ENCODE results near the gene ATP13A4.

ATP13A4 gene

GRCh38 chr3:193490580-193490979 is 64.1 kb downstream of the ATP13A4 start:
- no peak for DNase-seq

- peak; percentile 67 for DNase-seq
Measured at GRCh38 chr3:193489949-193490348, 64.7 kb downstream of the ATP13A4 start.

- DNase-seq, result no peak
Measured at GRCh38 chr3:193488741-193489140, 66.0 kb downstream of the ATP13A4 start.

GRCh38 chr3:193483988-193484539 is 70.6 kb downstream of the ATP13A4 start:
- DNase-seq, result no peak

GRCh38 chr3:193481436-193481835 is 73.3 kb downstream of the ATP13A4 start:
- DNase-seq, result no peak

GRCh38 chr3:193474446-193474845 is 80.2 kb downstream of the ATP13A4 start:
- DNase-seq, result no peak

- no peak for DNase-seq
Measured at GRCh38 chr3:193470710-193471109, 84.0 kb downstream of the ATP13A4 start.

- no peak for DNase-seq
Measured at GRCh38 chr3:193465992-193466608, 88.6 kb downstream of the ATP13A4 start.

GRCh38 chr3:193464889-193465288 is 89.8 kb downstream of the ATP13A4 start:
- DNase-seq, result no peak

- no peak for DNase-seq
Measured at GRCh38 chr3:193457526-193457925, 97.2 kb downstream of the ATP13A4 start.

- no peak for DNase-seq
Measured at GRCh38 chr3:193452338-193452737, 102.4 kb downstream of the ATP13A4 start.

- DNase-seq, result no peak
Measured at GRCh38 chr3:193451902-193452301, 102.8 kb downstream of the ATP13A4 start.

- DNase-seq, result peak; percentile 8
Measured at GRCh38 chr3:193446965-193447602, 107.6 kb downstream of the ATP13A4 start.

- DNase-seq, result no peak
Measured at GRCh38 chr3:193439423-193439822, 115.3 kb downstream of the ATP13A4 start.

GRCh38 chr3:193418576-193419373 is 135.9 kb downstream of the ATP13A4 start:
- DNase-seq, result no peak

GRCh38 chr3:193416629-193417028 is 138.1 kb downstream of the ATP13A4 start:
- no peak for DNase-seq

- no peak for DNase-seq
Measured at GRCh38 chr3:193407688-193408087, 147.0 kb downstream of the ATP13A4 start.

- DNase-seq, result no peak
Measured at GRCh38 chr3:193407112-193407511, 147.6 kb downstream of the ATP13A4 start.

GRCh38 chr3:193403307-193403706 is 151.4 kb downstream of the ATP13A4 start:
- no peak for DNase-seq

- DNase-seq, result no peak
Measured at GRCh38 chr3:193400304-193400703, 154.4 kb downstream of the ATP13A4 start.

GRCh38 chr3:193396451-193397244 is 158.0 kb downstream of the ATP13A4 start:
- DNase-seq, result no peak

- no peak for DNase-seq
Measured at GRCh38 chr3:193391902-193392301, 162.8 kb downstream of the ATP13A4 start.

GRCh38 chr3:193389335-193389734 is 165.4 kb downstream of the ATP13A4 start:
- DNase-seq, result no peak
